Measurements from ENCODE around the gene MAGEA11.
"Not testable (repeated sequence)": the region's sequence is repeated elsewhere in the genome, so short reads cannot be mapped to it uniquely, and the experiment has no call there.

MAGEA11 gene, protein sequence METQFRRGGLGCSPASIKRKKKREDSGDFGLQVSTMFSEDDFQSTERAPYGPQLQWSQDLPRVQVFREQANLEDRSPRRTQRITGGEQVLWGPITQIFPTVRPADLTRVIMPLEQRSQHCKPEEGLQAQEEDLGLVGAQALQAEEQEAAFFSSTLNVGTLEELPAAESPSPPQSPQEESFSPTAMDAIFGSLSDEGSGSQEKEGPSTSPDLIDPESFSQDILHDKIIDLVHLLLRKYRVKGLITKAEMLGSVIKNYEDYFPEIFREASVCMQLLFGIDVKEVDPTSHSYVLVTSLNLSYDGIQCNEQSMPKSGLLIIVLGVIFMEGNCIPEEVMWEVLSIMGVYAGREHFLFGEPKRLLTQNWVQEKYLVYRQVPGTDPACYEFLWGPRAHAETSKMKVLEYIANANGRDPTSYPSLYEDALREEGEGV

DNA sequence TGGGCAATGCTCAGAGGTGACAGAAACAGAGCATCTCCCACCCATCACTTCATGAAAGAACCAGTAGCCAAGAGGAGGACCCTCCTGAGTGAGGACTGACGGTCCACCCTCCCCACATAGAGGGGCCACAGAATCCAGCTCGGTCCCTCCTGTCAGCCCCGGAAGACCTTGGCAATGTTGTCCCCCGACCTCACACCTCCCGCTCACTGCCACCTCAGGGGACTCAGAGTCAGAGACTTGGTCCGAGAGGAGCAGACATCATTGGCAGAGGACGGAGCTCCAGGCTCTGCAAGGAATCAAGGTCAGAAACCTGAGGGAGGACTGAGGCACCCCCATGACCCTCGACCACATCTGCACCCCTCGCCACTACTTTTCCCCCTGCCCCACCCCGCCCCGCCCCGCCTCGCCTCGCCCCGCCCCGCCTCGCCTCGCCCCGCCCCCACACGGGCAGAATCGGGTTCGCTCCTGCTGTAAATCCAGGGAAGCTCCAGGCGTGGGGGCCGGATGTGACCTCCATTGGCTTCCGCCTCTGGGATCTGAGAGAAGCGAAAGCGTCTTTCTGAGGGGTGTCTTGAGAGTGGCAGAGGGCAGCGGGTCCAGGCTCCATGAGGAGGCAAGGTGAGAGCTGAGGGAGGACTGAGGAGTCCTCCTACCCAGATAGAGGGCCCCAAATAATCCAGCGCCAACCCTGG, at the start of gene MAGEA11:
MAGEA11 (plus strand) TSS at position 516 of the 692 bp plus-strand sequence. CDS start 1,100 bp downstream, outside the sequence.
- no peak for DNase-seq (ENCODE audit: low read depth)

DNA sequence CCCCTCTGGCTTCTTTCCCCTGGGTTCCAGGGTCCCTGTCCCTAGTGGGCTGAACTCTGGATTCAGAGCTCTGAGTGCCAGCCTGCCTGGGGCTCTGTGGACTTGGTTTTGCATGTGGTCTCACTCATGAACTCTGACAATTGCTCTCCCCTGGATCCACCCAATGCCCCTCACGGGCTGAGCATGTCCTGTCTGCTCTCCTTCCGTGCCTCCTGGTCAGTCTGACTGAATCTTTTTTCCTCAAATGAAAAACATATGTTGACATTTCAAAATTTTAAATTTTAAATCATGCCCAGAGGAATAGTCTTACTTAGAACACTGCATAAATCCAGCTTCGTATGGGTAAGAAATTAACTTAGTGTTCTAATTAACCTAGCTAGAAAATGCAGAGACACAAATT, 36.8 kb upstream of the MAGEA11 start:
- DNase-seq (ENCODE audit: low read depth): not testable (repeated sequence)

DNA sequence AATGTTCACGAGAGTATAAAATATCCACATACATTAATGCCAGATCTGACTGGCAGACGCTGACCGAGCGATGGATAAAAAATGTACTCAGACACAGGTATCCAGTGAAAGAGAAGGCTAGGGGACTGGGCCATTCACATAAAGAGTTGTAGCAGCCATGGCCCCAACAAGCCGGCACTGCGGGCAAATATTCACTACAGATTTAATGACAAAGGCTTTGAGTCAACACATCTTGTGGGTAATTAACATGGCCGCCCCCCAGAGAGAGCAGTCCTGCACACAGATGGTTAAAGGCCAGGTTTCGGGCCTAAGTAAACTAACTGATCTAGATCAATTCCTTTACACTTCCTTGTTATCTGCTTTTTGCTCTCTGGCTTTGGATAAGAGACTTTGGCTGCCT, 36.3 kb upstream of the MAGEA11 start:
- DNase-seq (ENCODE audit: low read depth): not testable (repeated sequence)

DNA sequence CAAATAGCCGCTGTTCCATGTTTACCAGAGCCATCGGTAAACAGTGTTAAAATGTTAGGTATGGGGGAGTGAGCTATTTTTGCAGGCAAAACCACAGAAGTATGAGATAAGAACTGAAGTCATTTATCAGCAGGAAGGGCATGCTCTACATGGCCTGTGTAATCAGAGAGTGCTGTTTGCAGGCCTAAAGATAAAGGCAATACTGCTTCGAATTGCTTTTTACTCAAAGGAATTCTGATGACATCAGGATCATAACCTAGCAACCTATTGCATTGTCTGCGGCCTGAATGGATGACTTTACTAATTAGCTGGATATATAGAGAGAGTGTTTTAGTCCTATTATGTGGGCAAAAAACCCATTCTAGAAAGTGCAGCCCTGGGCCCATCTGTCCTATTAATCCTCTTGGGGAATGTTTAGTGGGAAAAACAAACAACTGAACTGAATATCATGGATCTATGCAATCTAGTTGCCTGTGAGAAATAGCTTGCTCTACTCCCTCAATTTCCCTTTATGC, 32.6 kb upstream of the MAGEA11 start:
- DNase-seq (ENCODE audit: low read depth): not testable (repeated sequence)

DNA sequence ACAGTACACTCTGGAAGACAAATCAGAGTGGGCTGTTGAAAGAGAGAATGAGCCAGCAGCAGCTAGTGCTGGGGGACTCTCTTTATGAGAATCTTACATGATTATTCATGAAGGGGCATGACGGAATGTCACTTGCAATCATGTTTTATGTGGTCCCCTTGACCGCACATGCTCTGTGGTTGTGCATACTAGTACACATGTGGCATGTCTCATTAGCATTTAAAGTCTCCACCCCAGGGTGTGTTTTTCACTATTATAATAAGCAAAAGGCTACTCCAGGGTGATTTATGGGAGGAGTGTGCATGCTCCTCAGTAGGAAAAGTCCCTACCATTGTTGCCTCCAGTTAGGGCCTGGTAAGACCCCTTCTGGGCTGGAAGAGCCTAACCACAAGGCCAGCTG, 30.7 kb upstream of the MAGEA11 start:
- DNase-seq (ENCODE audit: low read depth): no peak

DNA sequence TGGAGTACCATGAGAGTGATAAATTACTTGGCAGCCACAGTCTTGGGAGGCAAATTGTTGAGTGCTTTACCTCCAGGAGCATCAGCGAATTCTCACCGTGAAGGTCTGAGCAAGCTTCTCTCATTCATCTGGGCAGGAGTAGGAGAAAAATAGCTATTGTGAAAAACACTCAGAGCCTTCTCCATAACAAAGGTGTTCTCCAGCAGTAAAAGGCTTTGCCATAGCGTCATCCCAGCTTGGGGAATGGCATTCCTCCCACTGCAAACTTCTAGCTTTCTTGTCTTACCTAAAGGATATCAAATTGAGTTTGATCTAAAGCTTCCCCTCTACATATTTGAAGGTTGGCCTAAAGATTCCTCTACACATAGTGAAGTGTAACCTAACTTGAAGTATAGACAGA, 29.8 kb upstream of the MAGEA11 start:
- no peak for DNase-seq (ENCODE audit: low read depth)

DNA sequence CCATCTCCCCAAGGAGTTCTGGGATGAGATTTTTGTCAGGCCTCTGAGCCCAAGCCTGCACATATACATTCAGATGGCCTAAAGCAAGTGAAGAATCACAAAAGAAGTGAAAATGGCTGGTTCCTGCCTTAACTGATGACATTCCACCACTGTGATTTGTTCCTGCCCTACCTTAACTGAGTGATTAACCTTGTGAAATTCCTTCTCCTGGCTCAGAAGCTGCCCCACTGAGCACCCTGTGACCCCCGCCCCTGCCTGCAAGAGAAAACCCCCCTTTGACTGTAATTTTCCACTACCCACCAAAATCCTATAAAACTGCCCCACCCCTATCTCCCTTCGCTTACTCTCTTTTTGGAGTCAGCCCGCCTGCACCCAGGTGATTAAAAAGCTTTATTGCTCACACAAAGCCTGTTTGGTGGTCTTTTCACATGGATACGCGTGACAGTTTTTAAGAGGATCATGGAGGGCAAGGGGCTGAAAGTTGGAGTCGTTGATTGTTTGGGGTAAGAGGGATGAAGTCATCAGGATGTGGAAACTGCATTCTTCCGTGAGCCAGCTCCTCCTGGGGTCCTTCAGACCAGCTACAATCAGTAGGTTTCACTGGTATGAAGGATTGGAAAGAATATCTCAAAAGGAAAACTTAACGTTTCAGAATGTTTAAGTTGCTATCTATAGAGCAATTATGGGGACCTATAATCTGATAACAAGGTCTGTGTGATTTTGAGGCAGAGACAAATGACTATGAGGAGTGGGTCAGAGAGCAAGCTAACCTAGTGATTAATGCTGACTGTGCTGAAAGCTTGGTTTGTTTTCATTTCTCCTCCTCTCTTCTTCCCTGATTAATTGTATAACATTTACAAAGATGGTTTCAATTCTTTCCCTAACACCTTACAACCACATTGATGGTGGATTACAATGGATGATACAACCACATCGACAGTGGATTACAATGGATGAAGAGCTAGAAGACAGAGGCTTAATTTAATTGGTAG, 28.6 kb upstream of the MAGEA11 start:
- no peak for DNase-seq (ENCODE audit: low read depth)

DNA sequence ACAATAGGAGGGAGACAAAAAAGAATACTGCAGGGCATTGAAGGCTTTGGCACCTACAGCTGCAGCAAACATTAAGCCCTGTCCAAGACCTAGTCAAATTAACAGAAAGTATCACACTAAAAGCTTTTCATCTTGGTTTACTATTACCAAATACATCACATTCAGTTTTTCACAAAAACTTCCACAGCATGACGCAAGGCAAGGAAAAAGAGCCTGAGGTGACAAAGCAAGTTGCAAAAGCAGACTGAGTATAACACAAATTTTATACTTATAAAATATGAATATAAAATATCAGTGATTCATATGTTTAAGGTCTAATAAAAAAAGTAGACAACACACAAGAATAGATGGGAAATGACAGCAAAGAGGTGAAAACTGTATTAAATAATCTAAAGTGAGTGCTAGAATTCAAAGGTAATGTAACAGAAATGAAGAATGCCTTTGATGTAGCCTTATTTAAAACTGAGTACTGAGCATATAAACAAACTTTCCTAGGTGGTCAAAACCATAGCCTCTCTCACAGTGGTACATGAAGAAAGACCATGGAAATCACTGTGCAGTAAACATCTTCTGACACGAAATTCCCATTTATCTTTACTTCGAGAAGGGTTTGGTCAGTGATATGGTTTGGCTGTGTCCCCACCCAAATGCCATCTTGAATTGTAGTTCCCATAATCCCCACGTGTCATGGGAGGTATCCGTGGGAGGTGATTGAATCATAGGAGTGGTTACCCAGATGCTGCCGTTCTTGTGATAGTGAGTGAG, 27.7 kb upstream of the MAGEA11 start:
- no peak for DNase-seq (ENCODE audit: low read depth)

DNA sequence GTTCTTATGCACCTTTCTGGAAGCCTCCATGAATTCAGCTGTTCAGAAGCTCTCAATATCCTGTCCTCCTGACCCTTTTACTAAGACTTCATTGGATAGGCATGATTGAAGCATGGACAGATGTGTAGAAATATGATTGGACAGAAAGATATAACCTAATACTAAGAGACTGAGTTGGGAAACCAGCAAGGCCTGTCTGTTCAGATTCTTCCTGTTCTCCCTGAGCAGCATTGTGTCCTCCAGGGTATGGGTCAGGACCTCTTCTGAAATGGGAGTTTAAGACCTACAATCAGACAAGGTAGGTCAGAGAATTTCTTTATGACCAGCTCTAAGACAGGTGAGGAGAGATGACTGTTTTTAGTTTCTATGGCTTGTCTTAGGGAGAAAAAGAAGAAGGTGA, 23.9 kb upstream of the MAGEA11 start:
- DNase-seq (ENCODE audit: low read depth): no peak

DNA sequence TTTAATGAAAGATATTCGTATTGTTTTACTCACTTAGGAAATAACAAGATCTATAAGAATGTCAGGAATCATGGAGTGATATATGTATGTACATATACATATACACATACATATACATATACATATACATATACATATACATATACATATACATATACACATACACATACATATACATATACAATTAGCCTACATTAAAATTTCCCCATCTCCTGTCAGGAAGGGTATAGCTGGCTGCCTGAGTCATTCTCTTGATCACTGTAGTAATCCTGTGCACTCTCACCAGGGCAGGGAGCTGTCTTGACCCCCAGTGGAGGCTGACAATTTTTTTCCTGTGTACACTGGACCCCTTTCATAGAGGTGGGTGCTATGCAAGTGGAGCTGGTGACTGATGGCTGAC, 23.3 kb upstream of the MAGEA11 start:
- no peak for DNase-seq (ENCODE audit: low read depth)

DNA sequence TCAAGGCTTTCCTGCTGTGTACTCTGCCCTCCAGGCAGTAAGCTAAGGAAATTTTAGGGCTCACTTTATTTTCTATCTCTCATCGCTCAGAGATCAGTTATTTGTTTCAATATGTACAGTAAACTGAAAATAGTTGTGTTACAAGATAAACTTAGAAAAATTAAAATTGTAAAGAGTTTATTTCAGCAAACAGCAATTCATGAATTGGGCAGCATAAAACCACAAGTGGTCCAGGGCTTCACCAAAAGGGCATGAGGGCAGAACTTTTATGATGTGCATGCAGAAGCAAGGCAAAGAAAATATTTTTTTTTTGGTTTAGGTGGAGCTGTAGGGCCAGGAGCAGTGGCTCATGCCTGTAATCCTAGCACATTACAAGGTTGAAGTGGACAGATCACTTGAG, 20.1 kb upstream of the MAGEA11 start:
- no peak for DNase-seq (ENCODE audit: low read depth)

DNA sequence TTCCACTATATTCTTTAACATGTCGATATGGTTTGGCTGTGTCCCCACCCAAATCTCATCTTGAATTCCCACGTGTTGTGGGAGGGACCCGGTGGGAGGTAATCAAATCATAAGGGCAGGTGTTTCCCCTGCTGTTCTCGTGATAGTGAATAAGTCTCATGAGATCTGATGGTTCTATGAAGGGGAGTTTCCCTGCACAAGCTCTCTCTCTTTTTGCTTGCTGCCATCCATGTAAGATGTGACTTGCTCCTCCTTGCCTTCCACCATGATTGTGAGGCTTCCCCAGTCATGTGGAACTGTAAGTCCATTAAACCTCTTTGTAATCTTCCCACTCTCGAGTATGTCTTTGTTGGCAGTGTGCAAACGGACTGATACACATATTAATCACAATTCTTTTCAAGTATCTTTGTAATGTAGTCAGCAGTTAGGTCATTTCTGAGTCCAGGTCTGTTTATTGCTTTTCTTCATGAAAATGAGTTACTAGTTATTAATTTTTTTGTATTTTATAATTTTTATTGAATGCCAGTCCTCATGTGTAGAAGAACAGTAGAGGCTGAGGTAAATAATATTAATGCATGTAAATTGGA, 19.1 kb upstream of the MAGEA11 start:
- DNase-seq (ENCODE audit: low read depth): not testable (repeated sequence)

DNA sequence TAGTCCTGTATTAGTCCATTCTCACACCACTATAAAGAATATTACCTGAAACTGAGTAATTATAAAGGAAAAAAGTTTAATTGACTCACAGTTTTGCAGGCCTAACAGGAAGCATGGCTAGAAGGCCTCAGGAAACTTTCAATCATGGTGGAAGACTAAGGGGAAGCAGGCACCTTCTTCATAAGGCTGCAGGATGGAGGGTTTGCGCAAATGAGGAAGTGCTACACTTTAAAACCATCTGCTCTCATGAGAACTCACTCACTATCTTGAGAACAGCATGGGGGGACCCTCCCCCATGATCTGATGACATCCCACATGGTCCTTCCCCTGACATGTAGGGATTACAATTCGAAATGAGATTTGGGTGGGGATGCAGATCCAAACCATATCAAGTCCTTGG, 12.1 kb upstream of the MAGEA11 start:
- DNase-seq (ENCODE audit: low read depth): no peak

DNA sequence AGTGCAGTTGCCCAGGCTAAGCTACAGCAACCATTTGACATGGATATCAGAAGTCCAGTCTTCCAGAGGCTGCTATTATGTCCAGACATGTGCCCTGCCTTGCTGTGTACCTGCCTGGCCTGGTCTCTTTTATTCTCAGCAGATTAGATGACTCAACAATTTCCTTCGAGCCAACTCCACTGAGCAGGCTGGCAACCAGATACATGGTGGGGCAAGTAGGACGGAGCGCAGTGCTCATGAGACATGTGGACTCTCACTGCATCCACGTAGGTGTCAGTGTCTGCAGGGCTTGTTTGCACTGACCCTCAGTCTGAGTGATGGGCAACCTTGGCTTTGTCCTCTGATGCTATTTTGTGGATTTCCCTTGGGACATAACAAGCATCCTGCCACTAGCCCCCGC, 7.2 kb upstream of the MAGEA11 start:
- DNase-seq (ENCODE audit: low read depth): no peak

DNA sequence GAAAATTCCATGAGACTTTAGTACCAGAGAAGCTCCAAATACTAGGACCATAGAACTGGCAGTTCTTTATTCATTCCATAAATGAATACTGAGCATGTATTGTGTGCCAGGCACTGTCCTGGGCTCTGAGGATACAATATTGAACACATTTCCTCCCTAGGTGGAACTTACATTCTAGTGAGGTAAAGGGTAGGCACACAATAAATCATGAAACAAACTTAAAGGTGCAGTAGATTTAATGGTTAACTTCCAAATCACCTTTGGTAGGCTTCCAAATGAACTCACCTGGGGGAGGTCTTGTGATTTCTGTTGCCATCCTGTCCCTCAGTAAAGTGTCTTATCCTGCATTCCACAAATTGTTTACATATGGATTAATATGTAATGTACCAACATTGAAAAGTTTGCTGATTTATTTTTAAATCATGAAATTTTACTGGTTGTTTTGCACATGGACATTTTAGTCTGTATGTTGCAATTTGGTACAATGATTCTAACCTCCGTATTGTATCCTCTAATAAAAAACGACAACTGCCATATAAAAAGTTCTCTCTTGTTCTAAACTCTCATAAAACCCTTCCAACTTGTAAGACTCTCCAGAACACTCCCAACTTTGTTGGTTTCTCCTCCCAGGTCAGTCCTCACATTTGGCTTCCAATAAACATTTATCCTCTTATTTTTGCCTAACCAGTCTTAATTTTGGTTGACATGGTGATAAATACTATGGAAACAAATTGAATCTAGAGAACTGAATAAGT, 4.5 kb upstream of the MAGEA11 start:
- DNase-seq (ENCODE audit: low read depth): no peak

DNA sequence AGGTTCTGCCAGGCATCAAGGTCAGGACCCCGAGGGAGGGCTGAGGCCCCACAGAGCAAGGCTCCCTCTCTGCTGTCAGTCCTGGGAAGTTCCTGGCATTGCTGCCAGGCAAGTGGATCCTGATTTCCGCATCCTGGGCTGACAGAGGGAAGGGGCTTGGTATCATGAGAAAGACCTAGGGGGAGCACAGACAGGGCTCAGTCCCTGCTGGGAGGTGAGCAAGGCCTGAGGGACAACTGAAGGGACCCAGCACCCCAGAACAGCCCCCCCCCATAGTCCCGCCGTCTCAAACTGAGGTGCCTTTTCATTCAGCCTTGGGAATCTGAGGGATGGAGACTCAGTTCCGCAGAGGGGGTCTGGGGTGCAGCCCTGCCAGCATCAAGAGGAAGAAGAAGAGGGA, 971 bp downstream of the MAGEA11 start:
- no peak for DNase-seq (ENCODE audit: low read depth)

DNA sequence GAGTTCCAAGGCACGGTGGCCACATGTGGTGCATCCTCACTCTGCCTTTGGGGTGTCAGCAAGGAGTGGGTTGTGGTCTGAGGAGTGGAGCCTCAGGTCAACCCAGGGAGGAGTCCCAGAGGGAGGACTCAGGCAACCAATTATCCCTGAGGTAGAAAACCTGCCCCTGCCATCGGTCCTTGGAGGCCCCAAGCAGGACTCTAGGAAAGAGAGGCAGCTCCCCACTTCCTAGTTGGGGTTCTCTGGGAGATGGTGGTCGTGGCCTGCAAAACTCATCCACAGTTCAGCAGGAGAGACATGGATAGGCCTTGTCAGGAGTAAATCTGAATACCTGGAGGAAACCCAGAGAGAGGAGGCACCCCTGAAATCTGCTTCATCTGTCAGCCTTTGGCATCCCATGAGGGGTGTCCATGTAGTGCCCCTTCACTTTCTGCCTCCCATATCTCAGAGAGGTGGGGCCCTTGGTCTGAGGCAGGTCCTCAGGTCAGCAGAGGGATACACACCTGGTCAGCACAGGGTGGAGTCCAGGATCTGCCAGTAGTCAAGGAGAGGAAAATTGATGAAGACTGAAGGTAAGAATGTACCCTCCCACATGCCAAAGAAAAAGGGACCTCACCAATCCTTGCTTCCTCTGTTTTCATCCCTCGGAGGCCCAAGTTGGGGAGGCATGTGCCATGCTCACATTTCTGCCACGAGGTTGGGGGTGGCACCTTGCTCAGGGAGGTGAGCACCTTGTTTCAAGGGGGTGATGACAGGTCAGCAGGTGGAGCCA, 1.6 kb downstream of the MAGEA11 start:
- DNase-seq (ENCODE audit: low read depth): no peak

DNA sequence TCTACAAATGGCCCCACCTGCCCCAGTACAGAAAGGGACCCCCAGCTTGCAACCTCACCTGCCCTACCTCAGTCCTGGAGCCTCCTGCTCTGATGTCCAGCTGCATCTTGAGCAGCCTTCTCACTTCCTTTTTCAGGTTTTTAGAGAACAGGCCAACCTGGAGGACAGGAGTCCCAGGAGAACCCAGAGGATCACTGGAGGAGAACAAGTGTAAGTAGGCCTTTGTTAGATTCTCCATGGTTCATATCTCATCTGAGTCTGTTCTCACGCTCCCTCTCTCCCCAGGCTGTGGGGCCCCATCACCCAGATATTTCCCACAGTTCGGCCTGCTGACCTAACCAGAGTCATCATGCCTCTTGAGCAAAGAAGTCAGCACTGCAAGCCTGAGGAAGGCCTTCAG, 3.6 kb downstream of the MAGEA11 start:
- DNase-seq (ENCODE audit: low read depth): no peak

DNA sequence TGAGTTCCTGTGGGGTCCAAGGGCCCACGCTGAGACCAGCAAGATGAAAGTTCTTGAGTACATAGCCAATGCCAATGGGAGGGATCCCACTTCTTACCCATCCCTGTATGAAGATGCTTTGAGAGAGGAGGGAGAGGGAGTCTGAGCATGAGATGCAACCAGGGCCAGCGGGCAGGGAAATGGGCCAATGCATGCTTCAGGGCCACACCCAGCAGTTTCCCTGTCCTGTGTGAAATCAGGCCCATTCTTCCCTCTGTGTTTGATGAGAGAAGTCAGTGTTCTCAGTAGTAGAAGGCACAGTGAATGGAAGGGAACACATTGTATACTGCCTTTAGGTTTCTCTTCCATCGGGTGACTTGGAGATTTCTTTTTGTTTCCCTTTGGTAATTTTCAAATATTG, 4.8 kb downstream of the MAGEA11 start:
- no peak for DNase-seq (ENCODE audit: low read depth)
